ENCODE measurements around the gene HP1BP3. TPM values are rescaled to one million over a fixed set of nuclear protein-coding genes. Genes with fewer than 3 reads are reported as not detected.
A peak's percentile ranks its signal among the peaks of the same experiment; 100 is the strongest.

Gene HP1BP3, protein sequence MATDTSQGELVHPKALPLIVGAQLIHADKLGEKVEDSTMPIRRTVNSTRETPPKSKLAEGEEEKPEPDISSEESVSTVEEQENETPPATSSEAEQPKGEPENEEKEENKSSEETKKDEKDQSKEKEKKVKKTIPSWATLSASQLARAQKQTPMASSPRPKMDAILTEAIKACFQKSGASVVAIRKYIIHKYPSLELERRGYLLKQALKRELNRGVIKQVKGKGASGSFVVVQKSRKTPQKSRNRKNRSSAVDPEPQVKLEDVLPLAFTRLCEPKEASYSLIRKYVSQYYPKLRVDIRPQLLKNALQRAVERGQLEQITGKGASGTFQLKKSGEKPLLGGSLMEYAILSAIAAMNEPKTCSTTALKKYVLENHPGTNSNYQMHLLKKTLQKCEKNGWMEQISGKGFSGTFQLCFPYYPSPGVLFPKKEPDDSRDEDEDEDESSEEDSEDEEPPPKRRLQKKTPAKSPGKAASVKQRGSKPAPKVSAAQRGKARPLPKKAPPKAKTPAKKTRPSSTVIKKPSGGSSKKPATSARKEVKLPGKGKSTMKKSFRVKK
- 102 and 131 TPM in 2 replicates for total RNA-seq

DNA sequence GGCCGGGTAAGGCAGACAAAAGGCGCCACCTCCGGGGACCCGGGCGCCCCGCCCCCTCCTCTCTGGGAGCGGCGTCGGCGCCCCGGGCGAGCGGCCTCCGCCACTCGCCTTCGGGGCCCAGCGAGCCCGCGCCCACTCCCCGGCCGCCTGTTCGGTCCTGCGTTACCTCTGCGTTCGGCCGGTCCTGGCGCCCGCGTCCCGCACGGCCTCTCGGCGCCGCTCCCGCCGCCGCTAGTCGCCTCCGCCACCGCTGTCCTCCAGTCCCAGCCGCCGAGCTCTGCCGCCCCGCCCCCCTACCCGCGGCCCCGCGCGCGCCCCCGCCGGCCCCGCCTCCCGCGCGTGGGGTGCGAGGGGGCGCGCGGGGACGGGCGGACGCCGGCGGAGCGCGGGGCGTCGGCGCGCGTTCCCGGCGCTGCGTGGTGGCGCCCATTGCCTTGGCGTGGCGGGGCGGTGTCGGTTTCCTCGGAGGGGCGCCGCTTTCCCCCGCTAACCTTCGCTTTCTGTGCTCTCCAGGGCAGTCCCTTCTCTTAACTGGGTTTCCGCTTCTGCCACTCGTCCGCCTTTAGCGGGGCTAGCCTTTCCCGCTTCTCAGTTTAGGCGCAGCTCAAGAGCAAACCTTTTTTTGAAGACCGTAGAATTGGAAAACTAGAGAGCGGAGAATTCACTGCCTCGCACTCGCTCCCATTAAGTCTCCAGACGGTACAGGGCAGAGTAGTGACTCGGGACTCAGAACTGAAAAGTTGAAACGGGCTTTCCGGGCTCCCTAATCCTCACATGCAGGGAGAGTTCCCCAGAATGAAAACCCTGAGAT lies at the start of gene HP1BP3:
Gene HP1BP3 (minus strand): TSS at position 279 of the 811 bp plus-strand sequence. CDS start 6,867 bp downstream, outside the sequence.
- FAIRE-seq: no peak
- TF ChIP-seq, protein P1, sequence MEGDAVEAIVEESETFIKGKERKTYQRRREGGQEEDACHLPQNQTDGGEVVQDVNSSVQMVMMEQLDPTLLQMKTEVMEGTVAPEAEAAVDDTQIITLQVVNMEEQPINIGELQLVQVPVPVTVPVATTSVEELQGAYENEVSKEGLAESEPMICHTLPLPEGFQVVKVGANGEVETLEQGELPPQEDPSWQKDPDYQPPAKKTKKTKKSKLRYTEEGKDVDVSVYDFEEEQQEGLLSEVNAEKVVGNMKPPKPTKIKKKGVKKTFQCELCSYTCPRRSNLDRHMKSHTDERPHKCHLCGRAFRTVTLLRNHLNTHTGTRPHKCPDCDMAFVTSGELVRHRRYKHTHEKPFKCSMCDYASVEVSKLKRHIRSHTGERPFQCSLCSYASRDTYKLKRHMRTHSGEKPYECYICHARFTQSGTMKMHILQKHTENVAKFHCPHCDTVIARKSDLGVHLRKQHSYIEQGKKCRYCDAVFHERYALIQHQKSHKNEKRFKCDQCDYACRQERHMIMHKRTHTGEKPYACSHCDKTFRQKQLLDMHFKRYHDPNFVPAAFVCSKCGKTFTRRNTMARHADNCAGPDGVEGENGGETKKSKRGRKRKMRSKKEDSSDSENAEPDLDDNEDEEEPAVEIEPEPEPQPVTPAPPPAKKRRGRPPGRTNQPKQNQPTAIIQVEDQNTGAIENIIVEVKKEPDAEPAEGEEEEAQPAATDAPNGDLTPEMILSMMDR (IDR thresholded peaks at IDR 0.05; ENCODE audit: insufficient read depth, low read length, severe bottlenecking): no peak
- DNase-seq (ENCODE audit: low read depth): peak; percentile 49
- Histone ChIP-seq H3K27me3 (ENCODE audit: control insufficient read depth, insufficient read depth, low read length) (no peaks in the 10 kb centered on the region), H3K36me3 (ENCODE audit: control insufficient read depth, insufficient read depth, low read length) (no peaks in the 10 kb centered on the region), H3K4me3 (ENCODE audit: low read depth, low read length) (peak within 1 kb of the TSS; percentile 93)

DNA sequence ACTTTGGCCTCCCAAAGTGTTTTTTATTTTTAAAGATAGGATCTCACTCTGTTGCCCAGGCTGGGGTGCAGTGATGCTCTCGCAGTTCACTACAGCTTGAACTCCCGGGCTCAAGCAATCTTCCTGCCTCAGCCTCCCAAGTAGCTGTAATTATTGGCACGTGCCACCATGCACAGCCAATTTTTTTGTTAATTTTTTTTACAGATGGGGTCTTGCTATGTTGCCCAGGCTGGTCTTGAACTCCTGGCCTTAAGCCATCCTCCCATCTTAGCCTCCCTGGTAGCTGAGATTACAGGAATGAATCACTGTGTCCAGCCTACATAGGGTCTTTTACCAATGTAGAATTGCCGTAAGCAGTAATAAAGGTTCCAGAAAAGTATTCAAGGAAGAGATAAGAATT lies 49.1 kb upstream of the HP1BP3 start:
- TF ChIP-seq, protein P1 (IDR thresholded peaks at IDR 0.05; ENCODE audit: insufficient read depth, low read length, severe bottlenecking): no peak
- FAIRE-seq: no peak
- H3K36me3 ChIP-seq (ENCODE audit: control insufficient read depth, insufficient read depth, low read length): peaks cover 3% of the 10 kb centered on the region

DNA sequence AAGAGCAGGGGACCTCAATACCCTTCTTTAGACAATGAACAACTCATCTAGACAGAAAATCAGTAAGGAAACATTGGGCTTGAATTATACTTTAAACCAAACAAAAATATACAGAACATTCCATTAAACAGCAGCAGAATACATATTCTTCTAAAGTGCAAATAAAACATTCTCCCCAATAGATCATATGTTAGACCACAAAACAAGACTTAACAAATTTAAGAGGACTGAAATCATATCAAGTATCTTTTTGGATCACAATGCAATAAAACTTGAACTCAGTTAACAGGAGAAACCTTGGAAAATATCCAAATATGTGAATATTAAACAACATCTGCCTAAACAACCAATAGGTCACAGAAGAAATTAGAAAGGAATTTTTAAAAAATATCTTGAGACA lies 47.7 kb upstream of the HP1BP3 start:
- TF ChIP-seq, protein P1 (IDR thresholded peaks at IDR 0.05; ENCODE audit: insufficient read depth, low read length, severe bottlenecking): no peak
- Histone ChIP-seq H3K27me3 (ENCODE audit: control insufficient read depth, insufficient read depth, low read length) (no peaks in the 10 kb centered on the region), H3K4me3 (ENCODE audit: low read depth, low read length) (no peak overlapping the region), H3K36me3 (ENCODE audit: control insufficient read depth, insufficient read depth, low read length) (peaks cover under 1% of the 10 kb centered on the region)
- FAIRE-seq (no peak), DNase-seq (ENCODE audit: low read depth) (peak; percentile 19)

More for the DNA sequence above, 49.1 kb upstream of the HP1BP3 start:
- Histone ChIP-seq H3K27me3 (ENCODE audit: control insufficient read depth, insufficient read depth, low read length) (no peaks in the 10 kb centered on the region), H3K4me3 (ENCODE audit: low read depth, low read length) (no peak overlapping the region)
- no peak for DNase-seq (ENCODE audit: low read depth)

DNA sequence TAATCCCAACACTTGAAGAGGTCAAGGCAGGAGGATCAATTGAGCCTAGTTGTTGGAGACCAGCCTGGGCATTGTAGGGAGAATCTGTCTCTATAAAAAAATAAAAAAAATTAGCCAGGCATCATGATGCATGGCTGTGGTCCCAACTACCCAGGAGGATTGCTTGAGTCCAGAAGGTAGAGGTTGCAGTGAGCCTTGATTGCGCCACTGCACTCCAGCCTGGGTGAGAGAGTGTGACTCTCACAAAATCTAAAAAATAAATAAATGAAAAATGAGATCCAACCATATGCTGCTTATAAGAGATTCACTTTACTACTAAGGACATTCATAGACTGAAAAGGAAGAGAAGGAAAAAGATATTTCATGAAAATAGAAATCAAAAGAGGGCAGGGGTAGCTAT lies 47.1 kb upstream of the HP1BP3 start:
- no peak for DNase-seq (ENCODE audit: low read depth)
- Histone ChIP-seq H3K36me3 (ENCODE audit: control insufficient read depth, insufficient read depth, low read length) (no peaks in the 10 kb centered on the region), H3K27me3 (ENCODE audit: control insufficient read depth, insufficient read depth, low read length) (no peaks in the 10 kb centered on the region), H3K4me3 (ENCODE audit: low read depth, low read length) (no peak overlapping the region)
- TF ChIP-seq, protein P1 (IDR thresholded peaks at IDR 0.05; ENCODE audit: insufficient read depth, low read length, severe bottlenecking): no peak
- no peak for FAIRE-seq

DNA sequence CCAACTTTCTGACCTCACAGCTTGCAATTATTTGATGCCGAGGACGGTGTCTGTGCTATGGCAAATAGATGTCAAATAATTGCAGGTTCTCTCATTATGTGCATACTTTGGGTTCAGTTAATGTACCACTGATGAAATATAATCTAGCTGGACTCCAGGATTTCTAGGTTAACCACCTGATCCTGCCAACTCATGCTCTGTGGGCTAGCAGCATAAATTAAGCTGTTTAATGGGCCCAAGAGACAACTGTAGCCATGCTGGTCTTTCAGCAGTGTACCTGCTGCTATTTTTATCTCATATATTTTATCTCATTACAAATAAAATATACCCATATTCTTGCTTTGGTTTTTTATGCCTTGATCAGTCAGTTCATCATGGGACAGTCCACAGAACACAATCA lies 43.3 kb upstream of the HP1BP3 start:
- Histone ChIP-seq H3K27me3 (ENCODE audit: control insufficient read depth, insufficient read depth, low read length) (no peaks in the 10 kb centered on the region), H3K36me3 (ENCODE audit: control insufficient read depth, insufficient read depth, low read length) (peaks cover 3% of the 10 kb centered on the region), H3K4me3 (ENCODE audit: low read depth, low read length) (no peak overlapping the region)
- TF ChIP-seq, protein P1 (IDR thresholded peaks at IDR 0.05; ENCODE audit: insufficient read depth, low read length, severe bottlenecking): no peak
- FAIRE-seq: no peak
- no peak for DNase-seq (ENCODE audit: low read depth)
